Trophoblast cell (in vitro differentiated cells and primary cell): ENCODE measurements around the gene DNAI2. TPM values are rescaled to one million over a fixed set of nuclear protein-coding genes. Genes with fewer than 3 reads are reported as not detected.
A peak's percentile ranks its signal among the peaks of the same experiment; 100 is the strongest.

Experiments used
- DNase-seq, 2 donors: peaks; one replicate each; pipeline ENCODE4 v3.0.0-alpha.2; 2016
- H2AFZ ChIP-seq: 2 replicates; pipeline ENCODE4 v1.6.1; 2013; ENCODE audit warnings: low read length, moderate library complexity, mild to moderate bottlenecking; ENCODE audit not compliant: insufficient read depth, poor library complexity
- H2AK5ac ChIP-seq: 2 replicates; pipeline ENCODE4 v1.6.1; 2013; ENCODE audit warnings: mild to moderate bottlenecking, low read length
- H2BK120ac ChIP-seq: 2 replicates; pipeline ENCODE4 v1.6.1; 2013; ENCODE audit warnings: low read length, mild to moderate bottlenecking, moderate library complexity; ENCODE audit not compliant: insufficient read depth, poor library complexity
- H2BK12ac ChIP-seq: 2 replicates; pipeline ENCODE4 v1.6.1; 2013; ENCODE audit warnings: mild to moderate bottlenecking, low read length, moderate library complexity
- H2BK5ac ChIP-seq: 2 replicates; pipeline ENCODE4 v1.6.1; 2013; ENCODE audit warnings: low read length, low read depth, moderate library complexity, mild to moderate bottlenecking; ENCODE audit not compliant: poor library complexity
- H3K14ac ChIP-seq: 2 replicates; pipeline ENCODE4 v1.6.1; 2013; ENCODE audit warnings: mild to moderate bottlenecking, low read length
- H3K18ac ChIP-seq: 2 replicates; pipeline ENCODE4 v1.6.1; 2013; ENCODE audit warnings: mild to moderate bottlenecking, low read length
- H3K23ac ChIP-seq: 2 replicates; pipeline ENCODE4 v1.6.1; 2013; ENCODE audit warnings: low read length
- H3K27ac ChIP-seq: 2 replicates; pipeline ENCODE4 v1.5.1; 2013; ENCODE audit warnings: low read depth, mild to moderate bottlenecking, inconsistent platforms, low read length, moderate library complexity
- H3K27me3 ChIP-seq: 2 replicates; pipeline ENCODE4 v1.6.1; 2013; ENCODE audit warnings: inconsistent platforms, mild to moderate bottlenecking, low read length, moderate library complexity; ENCODE audit not compliant: insufficient read depth
- H3K36me3 ChIP-seq, 2 experiments: 1 replicate in 1 of 2; 2 replicates in 1 of 2; pipeline ENCODE4 v1.6.1; 2013; ENCODE audit warnings: low read length in 2 of 2, mild to moderate bottlenecking in 2 of 2, moderate library complexity in 1 of 2; ENCODE audit not compliant: insufficient read depth in 2 of 2, control insufficient read depth in 1 of 2
- H3K4ac ChIP-seq: 2 replicates; pipeline ENCODE4 v1.6.1; 2013; ENCODE audit warnings: low read depth, mild to moderate bottlenecking, low read length, moderate library complexity
- H3K4me1 ChIP-seq, 2 experiments: 1 replicate in 1 of 2; 2 replicates in 1 of 2; pipeline ENCODE4 v1.6.1; 2013; ENCODE audit warnings: low read length in 2 of 2, mild to moderate bottlenecking in 2 of 2, moderate library complexity in 1 of 2; ENCODE audit not compliant: insufficient read depth in 2 of 2, control insufficient read depth in 1 of 2
- H3K4me2 ChIP-seq: 2 replicates; pipeline ENCODE4 v1.6.1; 2013; ENCODE audit warnings: inconsistent platforms, mild to moderate bottlenecking, low read length, moderate library complexity
- H3K4me3 ChIP-seq: 2 replicates; pipeline ENCODE4 v1.5.1; 2013; ENCODE audit warnings: mild to moderate bottlenecking, low read depth, low read length, inconsistent platforms
- H3K79me1 ChIP-seq: one replicate; pipeline ENCODE4 v1.6.1; 2013; ENCODE audit warnings: low read length
- H3K79me2 ChIP-seq: 2 replicates; pipeline ENCODE4 v1.6.1; 2013; ENCODE audit warnings: low read length, mild to moderate bottlenecking; ENCODE audit not compliant: control insufficient read depth, insufficient read depth, poor library complexity
- H3K9ac ChIP-seq: 2 replicates; pipeline ENCODE4 v1.6.1; 2013; ENCODE audit warnings: mild to moderate bottlenecking, low read length
- H3K9me3 ChIP-seq: 2 replicates; pipeline ENCODE4 v1.6.1; 2013; ENCODE audit warnings: low read depth, mild to moderate bottlenecking, control low read depth, inconsistent platforms, low read length; ENCODE audit not compliant: insufficient read depth
- H4K12ac ChIP-seq: 2 replicates; pipeline ENCODE4 v1.6.1; 2013; ENCODE audit warnings: low read depth, mild to moderate bottlenecking, low read length, moderate library complexity
- H4K8ac ChIP-seq: 2 replicates; pipeline ENCODE4 v1.6.1; 2013; ENCODE audit warnings: low read depth, mild to moderate bottlenecking, low read length, moderate library complexity
- H4K91ac ChIP-seq: one replicate; pipeline ENCODE4 v1.6.1; 2013; ENCODE audit warnings: low read depth, mild to moderate bottlenecking, low read length, moderate library complexity
- WGBS: extraction: QIAGEN DNeasy Blood & Tissue Kit; methylation state at CpG from one replicate; pipeline ENCODE4 v1.1.7; 2013; ENCODE audit warnings: missing lambda C conversion rate; ENCODE audit not compliant: insufficient read length, insufficient coverage; ENCODE audit errors: extremely low coverage; 5-methylcytosine and 5-hydroxymethylcytosine counted together
- polyA plus RNA-seq: library from polyadenylated mRNA; stranded (reverse); fragments of 200-250 nt; gene quantifications from 2 replicates; pipeline ENCODE4 v1.2.3, GENCODE V29; 2013

The DNAI2 gene, protein sequence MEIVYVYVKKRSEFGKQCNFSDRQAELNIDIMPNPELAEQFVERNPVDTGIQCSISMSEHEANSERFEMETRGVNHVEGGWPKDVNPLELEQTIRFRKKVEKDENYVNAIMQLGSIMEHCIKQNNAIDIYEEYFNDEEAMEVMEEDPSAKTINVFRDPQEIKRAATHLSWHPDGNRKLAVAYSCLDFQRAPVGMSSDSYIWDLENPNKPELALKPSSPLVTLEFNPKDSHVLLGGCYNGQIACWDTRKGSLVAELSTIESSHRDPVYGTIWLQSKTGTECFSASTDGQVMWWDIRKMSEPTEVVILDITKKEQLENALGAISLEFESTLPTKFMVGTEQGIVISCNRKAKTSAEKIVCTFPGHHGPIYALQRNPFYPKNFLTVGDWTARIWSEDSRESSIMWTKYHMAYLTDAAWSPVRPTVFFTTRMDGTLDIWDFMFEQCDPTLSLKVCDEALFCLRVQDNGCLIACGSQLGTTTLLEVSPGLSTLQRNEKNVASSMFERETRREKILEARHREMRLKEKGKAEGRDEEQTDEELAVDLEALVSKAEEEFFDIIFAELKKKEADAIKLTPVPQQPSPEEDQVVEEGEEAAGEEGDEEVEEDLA
- not detected in 2 replicates for polyA plus RNA-seq

DNA sequence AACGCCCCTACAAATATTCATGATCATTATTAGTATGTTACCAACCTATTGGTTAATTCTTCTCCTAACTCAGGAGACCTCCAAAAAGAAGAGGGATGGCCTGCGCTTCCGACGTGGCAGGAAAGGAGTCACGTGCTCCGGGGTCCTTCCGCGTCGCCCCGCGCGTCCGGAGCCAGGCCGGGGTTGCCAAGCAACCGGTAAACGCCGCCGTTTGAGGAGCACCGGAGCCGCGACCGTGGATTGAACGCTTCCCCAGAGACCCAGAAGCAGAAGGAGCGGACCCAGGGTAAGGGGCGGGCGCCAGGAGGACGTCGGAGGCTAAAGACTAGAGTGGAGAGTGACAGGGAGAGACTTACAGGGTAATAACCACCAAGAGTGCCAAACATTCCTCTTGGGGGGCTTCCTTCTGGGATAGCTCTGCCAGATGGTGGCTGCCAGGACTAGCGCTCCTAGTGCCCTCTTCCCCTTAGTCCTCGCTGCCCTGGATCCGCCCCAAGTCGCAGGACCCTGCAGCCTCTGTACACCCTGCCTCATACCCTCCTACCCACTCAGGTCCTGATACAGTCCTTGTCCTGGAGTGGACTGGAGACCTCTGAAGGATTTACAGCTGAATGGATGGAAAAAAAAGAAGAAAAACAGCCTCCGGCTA, at the start of gene DNAI2:
DNAI2 (plus strand) TSS at position 175 of the 649 bp plus-strand sequence. CDS start 7,584 bp downstream, outside the sequence.
- H2AFZ ChIP-seq = no peak within 1 kb of the TSS
- H3K36me3 ChIP-seq = no peaks in the 10 kb centered on the region
- H3K23ac ChIP-seq = no peak within 1 kb of the TSS
- H3K4ac ChIP-seq = no peak within 1 kb of the TSS
- no peak within 1 kb of the TSS for H2AK5ac ChIP-seq
- no peaks in the 10 kb centered on the region for H3K79me1 ChIP-seq
- no peak within 1 kb of the TSS for H2BK120ac ChIP-seq
- no peak within 1 kb of the TSS for H4K12ac ChIP-seq
- no peak within 1 kb of the TSS for H3K4me3 ChIP-seq
- H2BK5ac ChIP-seq = no peak within 1 kb of the TSS
- no peak within 1 kb of the TSS for H3K27ac ChIP-seq
- WGBS = no CpG with 5 or more reads among the region's 33 CpGs
- H3K4me2 ChIP-seq = peak within 1 kb of the TSS; percentile 33
- no peaks in the 10 kb centered on the region for H3K9me3 ChIP-seq
- no peak within 1 kb of the TSS for H4K8ac ChIP-seq
- H3K9ac ChIP-seq = no peak within 1 kb of the TSS
- H3K27me3 ChIP-seq = peaks cover 10% of the 10 kb centered on the region
- no peak for DNase-seq
- H3K4me1 ChIP-seq = peaks cover 0 to 2% of the 10 kb centered on the region in 2 experiments
- H3K18ac ChIP-seq = no peak within 1 kb of the TSS
- no peak within 1 kb of the TSS for H2BK12ac ChIP-seq
- no peak within 1 kb of the TSS for H3K14ac ChIP-seq
- H3K79me2 ChIP-seq = no peaks in the 10 kb centered on the region
- no peak within 1 kb of the TSS for H4K91ac ChIP-seq

DNA sequence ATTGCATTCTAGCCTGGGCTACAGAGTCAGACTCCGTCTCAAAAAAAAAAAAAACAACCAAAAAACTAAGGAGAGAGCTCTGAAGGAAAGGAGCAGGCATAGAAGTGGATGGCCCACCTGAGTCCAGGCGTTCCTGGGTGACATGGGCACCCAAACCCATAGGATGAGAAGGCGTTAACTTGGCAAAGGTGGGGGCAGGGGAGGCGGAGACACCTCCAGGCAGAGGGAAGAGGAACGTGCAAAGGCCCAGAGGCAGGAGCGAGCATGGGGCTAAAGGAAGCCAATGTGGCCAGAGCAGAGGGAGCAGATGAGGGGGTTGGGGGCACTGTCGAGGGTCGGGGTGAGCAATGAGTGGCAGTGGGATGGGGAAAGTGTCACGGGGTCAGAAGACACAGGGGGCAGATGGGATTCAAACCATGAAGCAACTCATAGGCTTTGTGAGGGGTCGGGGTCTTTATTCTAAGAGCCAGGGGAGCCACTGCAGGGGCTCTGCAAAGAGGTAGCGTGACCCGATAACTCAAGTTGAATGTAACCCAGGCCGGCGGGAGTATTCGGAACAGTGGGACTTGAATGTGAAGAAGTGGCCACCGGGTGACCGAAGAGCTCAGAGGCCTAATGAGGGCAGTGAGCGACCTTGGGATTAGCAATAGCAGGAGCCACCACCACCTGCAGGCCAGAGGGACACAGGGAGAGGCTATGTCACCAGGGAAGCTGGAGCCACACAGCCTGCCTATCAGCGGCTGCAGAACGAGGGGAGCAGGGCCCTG, 48.9 kb upstream of the DNAI2 start:
- H3K4me3 ChIP-seq = no peak overlapping the region
- no peak overlapping the region for H2BK5ac ChIP-seq
- no peak overlapping the region for H3K27ac ChIP-seq
- no peak overlapping the region for H3K23ac ChIP-seq
- no peaks in the 10 kb centered on the region for H3K4me1 ChIP-seq
- H3K4ac ChIP-seq = no peak overlapping the region
- H4K8ac ChIP-seq = no peak overlapping the region
- H4K91ac ChIP-seq = no peak overlapping the region
- no peaks in the 10 kb centered on the region for H3K79me2 ChIP-seq
- no peak overlapping the region for H2AK5ac ChIP-seq
- no peak overlapping the region for H4K12ac ChIP-seq
- no peak overlapping the region for H3K18ac ChIP-seq
- H2AFZ ChIP-seq = no peak overlapping the region
- no peak overlapping the region for H3K4me2 ChIP-seq
- H2BK120ac ChIP-seq = no peak overlapping the region
- no peaks in the 10 kb centered on the region for H3K27me3 ChIP-seq
- peaks cover 5% of the 10 kb centered on the region for H3K9me3 ChIP-seq
- H3K79me1 ChIP-seq = no peaks in the 10 kb centered on the region
- no peaks in the 10 kb centered on the region for H3K36me3 ChIP-seq
- H2BK12ac ChIP-seq = no peak overlapping the region
- no peak for DNase-seq
- H3K14ac ChIP-seq = no peak overlapping the region
- no CpG with 5 or more reads among the region's 20 CpGs for WGBS
- H3K9ac ChIP-seq = no peak overlapping the region

DNA sequence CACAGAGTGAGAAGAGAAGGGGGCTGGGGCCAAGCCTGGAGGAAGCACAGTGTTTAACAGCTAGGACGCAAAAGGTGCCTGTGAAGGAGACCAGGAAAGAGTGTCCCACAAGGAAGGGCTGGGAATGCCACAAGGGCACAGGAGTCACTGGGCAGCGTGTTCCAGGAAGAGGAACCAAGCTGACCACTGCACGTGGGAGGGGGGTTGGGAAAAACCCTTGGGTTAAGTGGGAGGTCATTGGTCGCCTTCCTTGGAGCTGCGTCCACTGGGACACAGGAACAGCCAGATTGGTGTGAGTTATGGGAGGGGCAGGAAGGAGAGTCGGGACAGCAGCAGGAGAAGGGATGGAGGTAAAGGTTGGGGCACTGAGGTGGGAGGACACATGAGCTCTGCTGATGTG, 47.8 kb upstream of the DNAI2 start:
- no peaks in the 10 kb centered on the region for H3K27me3 ChIP-seq
- H3K27ac ChIP-seq = no peak overlapping the region

More for the DNA sequence above, 47.8 kb upstream of the DNAI2 start:
- Histone ChIP-seq H4K8ac (no peak overlapping the region), H3K14ac (no peak overlapping the region), H3K79me2 (no peaks in the 10 kb centered on the region), H3K4ac (no peak overlapping the region), H2AFZ (no peak overlapping the region), H2AK5ac (no peak overlapping the region), H3K36me3 (no peaks in the 10 kb centered on the region), H3K23ac (no peak overlapping the region), H3K4me1 (no peaks in the 10 kb centered on the region), H3K9me3 (peaks cover 5% of the 10 kb centered on the region), H3K18ac (no peak overlapping the region), H2BK12ac (no peak overlapping the region), H2BK120ac (no peak overlapping the region), H4K91ac (no peak overlapping the region), H3K4me2 (no peak overlapping the region), H4K12ac (no peak overlapping the region), H3K9ac (no peak overlapping the region), H2BK5ac (no peak overlapping the region), H3K4me3 (no peak overlapping the region), H3K79me1 (no peaks in the 10 kb centered on the region)
- DNase-seq = no peak
- no CpG with 5 or more reads among the region's 6 CpGs for WGBS
